NOMO-1 treated with DMSO at 0.1 percent for 48 hours (cell line): Measurements from ENCODE around the gene OBP2A.
"Not testable (repeated sequence)": the region's sequence is repeated elsewhere in the genome, so short reads cannot be mapped to it uniquely, and the experiment has no call there.

Experiments used
- DNase-seq: peaks from one replicate; lab custom pipeline; 2025; ENCODE audit not compliant: unreplicated experiment; lab: John Stamatoyannopoulos, UW

OBP2A gene

GRCh38 chr9:135526089-135526729 lies 19.7 kb upstream of the OBP2A start:
- DNase-seq: no peak

- no peak for DNase-seq
Observed at GRCh38 chr9:135526730-135527571, 19.0 kb upstream of the OBP2A start.

- not testable (repeated sequence) for DNase-seq
Observed at GRCh38 chr9:135528842-135529435, 17.0 kb upstream of the OBP2A start.

DNA sequence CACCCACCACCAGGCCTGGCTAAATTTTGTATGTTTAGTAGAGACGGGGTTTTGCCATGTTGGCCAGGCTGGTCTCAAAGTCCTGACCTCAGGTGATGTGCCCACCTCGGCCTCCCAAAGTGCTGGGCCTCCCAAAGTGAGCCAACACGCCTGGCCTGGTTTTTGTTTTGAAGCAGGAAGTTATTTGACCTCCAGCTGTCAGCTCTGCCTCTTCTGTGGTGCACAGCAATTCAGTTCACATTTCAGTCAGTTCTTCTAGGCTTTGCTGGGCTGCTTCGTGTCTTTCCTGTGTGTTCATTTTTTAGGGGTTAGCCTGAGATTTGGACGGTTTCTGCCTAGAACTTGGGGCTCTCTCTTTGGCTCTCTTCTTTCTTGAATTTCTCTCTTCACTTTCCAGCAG lies 15.8 kb upstream of the OBP2A start:
- DNase-seq: no peak

GRCh38 chr9:135531096-135531495 lies 14.8 kb upstream of the OBP2A start:
- DNase-seq: no peak

- no peak for DNase-seq
Observed at GRCh38 chr9:135533113-135533512, 12.8 kb upstream of the OBP2A start.

- DNase-seq: no peak
Observed at GRCh38 chr9:135533674-135534073, 12.3 kb upstream of the OBP2A start.

DNA sequence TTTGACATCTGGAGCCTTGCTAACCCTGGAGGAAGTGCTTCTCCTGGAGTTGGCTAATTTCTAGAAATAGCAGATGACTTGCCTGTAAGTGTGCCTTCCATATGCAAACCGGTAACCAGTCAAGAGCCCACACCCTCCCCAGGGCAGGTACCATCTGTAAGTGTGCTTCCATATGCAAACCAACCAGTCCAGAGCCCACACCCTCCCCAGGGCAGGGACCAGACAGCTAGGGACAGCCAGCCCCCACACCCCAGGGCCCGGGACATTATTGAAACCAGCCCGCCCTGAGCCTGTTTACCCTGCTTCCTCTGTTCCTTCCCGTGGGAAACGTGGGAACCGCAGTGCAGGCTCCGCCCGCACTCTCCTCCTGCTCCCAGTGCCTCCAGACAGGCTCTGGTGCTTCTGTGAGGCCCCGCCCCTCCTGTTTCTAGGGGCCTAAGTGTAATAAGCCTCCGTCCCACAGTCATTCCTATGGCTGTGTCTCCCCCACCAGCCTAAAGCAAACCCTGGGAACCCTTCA lies 11.7 kb upstream of the OBP2A start:
- not testable (repeated sequence) for DNase-seq

DNA sequence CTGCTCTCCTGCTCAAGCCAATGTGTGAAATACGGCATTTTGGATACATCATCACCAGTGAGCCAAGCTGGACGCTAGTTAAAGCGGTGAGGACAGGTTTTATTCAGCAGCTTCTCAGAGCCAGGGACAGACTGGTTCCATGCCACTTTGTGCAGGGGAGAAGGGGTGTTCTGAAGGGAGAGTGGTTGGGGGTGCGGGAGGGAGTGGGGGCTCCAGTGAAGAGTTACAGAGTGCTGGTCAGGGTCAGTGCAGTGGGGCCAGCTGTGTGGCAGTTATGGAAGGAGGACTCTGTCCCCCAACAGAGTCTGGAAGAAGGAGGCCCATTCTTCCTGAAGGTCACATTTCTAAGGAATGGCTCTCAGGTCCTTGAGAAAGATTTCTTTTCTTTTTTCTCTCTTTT lies 11.1 kb upstream of the OBP2A start:
- DNase-seq: not testable (repeated sequence)

- not testable (repeated sequence) for DNase-seq
Observed at GRCh38 chr9:135535631-135536030, 10.3 kb upstream of the OBP2A start.

DNA sequence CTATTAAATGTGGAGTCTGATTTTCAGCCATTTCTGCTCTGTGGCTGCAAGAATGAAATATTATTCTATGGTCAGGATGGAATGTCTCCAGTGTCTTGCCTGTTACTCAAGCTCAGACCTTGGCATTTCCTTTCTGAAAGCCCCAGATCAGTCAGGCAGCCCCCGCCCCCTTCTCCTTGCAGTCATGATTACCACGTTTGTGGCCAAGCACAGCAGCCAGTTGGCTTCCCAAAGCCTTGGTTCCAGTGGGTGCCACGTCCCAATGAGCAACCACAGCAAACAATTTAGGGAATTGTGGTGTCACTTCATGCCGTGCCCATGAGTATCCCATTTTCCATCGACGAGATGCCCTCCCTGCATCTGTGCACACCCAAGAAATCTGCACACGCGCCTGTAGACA lies 9.7 kb upstream of the OBP2A start:
- no peak for DNase-seq

GRCh38 chr9:135543262-135543894 lies 2.5 kb upstream of the OBP2A start:
- DNase-seq: not testable (repeated sequence)

- no peak for DNase-seq
Observed at GRCh38 chr9:135544981-135545635, 818 bp upstream of the OBP2A start.

DNA sequence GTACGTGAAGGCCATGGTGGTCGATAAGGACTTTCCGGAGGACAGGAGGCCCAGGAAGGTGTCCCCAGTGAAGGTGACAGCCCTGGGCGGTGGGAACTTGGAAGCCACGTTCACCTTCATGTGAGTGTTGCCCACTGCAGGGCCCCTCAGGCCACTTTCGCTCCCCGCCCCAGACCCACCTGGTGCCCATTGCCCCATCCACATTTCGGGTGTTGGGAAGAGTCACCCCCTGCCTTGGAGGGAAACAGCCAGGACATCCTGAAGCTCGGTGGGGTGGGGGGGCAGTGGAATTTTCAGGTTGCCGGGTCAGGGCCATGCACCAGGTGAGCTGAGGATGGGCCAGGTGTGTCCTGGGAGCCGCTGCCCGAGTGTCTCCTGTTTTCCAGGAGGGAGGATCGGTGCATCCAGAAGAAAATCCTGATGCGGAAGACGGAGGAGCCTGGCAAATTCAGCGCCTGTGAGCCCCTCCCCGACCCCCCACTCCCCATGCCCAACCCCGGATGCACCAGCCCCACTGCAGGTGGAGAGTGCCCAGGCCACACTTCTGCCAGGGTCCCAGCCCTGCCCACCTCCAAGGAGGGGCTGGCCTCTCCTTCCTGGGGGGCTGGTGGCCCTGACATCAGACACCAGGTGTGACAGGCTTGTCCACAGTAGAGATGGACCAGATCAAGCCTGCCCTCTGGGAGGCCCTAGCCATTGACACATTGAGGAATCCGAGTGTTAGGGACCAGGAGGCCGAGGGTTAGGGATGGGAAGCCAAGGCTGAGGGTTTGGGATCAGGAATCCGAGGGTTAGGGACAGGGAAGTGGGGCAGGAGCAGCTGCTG lies 1.1 kb downstream of the OBP2A start:
- DNase-seq: not testable (repeated sequence)

DNA sequence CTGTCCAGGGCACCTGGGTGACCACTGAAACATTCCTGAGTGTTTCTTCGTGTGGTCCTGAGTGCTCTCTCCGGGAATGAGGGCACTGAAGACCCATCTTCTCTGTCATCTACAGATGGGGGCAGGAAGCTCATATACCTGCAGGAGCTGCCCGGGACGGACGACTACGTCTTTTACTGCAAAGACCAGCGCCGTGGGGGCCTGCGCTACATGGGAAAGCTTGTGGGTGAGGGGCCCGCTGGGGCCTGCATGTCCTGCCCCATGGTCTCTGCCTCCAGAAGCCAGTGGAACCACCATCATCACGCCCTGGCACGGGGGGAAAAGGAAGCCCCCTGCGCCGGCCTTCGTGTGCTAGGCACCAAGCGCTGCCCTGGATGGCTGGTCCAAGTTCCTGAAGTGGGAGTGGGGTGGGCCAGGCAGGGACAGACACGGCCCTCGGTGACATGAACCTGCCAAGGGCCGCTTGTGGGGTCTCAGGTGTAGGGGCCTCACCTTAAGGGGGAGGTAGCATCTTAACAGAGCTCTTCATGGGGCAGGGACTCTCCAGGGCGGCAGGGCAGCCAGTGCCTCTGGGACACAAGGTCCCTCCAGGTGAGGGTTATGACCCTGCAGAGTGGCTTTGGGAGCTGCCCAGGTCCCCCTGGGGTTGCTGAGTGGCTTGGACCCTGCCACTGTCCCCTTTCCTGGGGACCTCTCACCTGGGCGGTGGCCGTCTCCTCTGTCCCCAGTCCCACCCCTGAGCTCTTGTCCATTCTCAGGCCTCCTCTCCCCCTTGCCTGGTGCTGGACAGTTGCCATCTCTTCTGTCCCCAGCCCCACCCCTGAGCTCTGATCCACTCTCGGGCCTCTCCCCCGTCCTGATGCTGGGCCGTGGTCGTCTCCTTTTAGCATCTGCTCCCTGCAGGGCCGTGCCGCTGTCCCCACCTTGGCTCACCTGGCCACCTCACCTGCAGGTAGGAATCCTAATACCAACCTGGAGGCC lies 2.1 kb downstream of the OBP2A start:
- DNase-seq: no peak

DNA sequence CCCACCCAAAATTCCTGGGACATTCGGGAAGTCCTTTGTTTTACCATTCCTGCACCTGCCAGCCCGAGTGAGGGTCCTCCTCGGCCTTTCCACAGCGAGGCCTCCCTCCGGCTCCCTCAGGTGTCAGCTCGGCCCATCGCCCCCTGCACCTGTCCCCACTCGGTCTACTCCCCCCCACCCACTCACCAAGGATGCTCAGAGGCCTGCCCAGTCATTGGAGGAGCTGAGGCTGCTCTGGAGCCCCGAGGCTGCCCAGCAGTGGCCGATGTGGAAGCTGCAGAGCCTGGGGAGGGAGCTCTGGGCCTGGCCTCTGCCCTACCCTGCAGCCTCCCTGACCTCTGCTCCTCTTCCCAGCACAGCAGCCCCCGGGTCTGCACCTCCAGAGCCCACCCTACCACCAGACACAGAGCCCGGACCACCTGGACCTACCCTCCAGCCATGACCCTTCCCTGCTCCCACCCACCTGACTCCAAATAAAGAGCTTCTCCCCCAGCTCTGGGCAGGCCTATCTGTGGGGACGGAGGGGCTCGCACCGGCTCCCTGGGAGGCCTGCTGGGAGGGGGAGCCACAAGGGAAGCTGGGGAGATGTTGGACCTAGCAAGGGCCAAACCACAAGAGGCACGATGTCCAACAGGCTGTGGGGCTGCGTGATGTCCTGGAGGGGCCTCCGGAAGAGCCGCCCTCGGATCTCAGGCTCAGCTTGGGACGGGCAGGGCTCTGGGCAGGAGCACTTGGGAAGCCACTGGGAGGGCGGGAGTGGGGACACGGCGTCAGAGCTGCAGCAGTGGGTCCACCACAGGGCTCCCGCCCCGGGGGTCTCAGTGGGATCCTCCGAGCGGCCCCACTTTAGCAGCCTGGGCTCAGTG lies 3.8 kb downstream of the OBP2A start:
- DNase-seq: not testable (repeated sequence)

DNA sequence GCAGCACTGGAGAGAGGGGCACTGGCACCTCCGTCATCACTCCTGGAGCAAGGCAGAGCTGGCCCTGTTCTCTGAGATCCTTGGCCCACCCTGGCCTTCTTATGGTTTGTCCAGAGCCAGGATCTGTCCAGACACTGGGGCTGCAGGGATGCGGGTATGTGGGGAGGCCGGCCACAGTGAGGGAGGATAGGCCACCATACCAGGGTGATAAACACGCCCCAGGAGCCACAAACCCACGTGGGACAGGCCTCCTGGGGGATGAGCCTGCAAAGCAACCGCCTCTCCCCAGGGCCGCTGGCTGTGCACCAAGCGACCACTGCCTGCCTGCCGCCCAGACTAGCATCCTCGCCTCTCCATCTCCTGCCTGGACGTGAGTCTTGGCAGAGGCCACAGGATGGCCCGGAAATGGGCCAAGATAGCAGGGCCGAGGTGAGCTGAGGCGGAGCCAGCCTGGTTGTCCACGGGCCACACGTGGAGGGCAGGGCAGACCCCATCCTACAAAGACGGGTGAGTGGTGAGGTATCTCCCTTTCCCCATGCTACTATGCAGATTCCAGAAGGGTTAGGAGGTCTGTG lies 4.5 kb downstream of the OBP2A start:
- no peak for DNase-seq

DNA sequence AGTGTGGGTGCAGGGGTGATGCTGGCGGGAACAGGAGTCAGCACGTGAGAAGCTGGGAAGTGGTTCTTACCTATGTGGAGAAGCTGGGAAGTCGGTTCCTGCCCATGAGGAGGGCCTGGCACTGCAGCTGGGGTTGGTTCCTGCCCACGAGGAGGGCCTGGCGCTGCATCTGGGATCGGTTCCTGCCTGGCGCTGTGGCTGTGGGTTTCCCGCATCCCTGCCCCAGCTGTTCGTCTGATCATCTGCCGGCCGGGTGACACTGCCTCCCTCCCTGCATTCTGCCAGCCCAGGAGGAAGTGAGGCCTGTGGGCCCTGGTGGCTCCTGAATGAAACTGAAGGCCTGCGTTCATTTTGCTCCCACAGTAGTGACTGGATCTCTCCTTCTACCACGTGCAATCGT lies 5.1 kb downstream of the OBP2A start:
- DNase-seq: no peak
